Peyer's patch (tissue), 4 donors: ENCODE results near the gene EDDM3A. TPM values are rescaled to one million over a fixed set of nuclear protein-coding genes. Genes with fewer than 3 reads are reported as not detected.
"Not testable (repeated sequence)": the region's sequence is repeated elsewhere in the genome, so short reads cannot be mapped to it uniquely, and the experiment has no call there.

Source experiments
- DNase-seq, 3 donors: peaks; one replicate each; pipeline ENCODE4 v3.0.0-alpha.2; 2017 to 2019
- H3K27ac ChIP-seq, 4 donors: fragments of 200-600 bp; sonication (generic); one replicate each; pipeline ENCODE4 v1.5.1; 2016 to 2019
- H3K27me3 ChIP-seq, 2 donors: fragments of 200-600 bp; sonication (generic); one replicate each; pipeline ENCODE4 v1.5.1; 2019
- H3K36me3 ChIP-seq, 3 donors: fragments of 200-600 bp; sonication (generic); one replicate each; pipeline ENCODE4 v1.5.1; 2016 to 2019
- H3K4me1 ChIP-seq, 4 donors: fragments of 200-600 bp; sonication (generic); one replicate each; pipeline ENCODE4 v1.5.1; 2016 to 2019
- H3K4me3 ChIP-seq, 4 donors: fragments of 200-600 bp; sonication (generic); 1 replicate in 3 of 4; 2 replicates in 1 of 4; pipeline ENCODE4 v1.5.1; 2016 to 2019; ENCODE audit warnings: mild to moderate bottlenecking in 1 of 4
- H3K9me3 ChIP-seq, 4 donors: fragments of 200-600 bp; sonication (generic); one replicate each; pipeline ENCODE4 v1.5.1; 2016 to 2019; ENCODE audit warnings: mild to moderate bottlenecking in 1 of 4
- CTCF ChIP-seq, 6 experiments: fragments of 450-650 bp in 4 of 6; fragments of 200-600 bp in 2 of 6; sonication (generic) in 1 of 6; IDR thresholded peaks; one replicate each; pipeline ENCODE4 v1.5.1; 2017 to 2019; ENCODE audit warnings: antibody characterized with exemption in 6 of 6, mild to moderate bottlenecking in 3 of 6, moderate library complexity in 1 of 6
- POLR2A ChIP-seq, 2 donors: fragments of 450-650 bp; IDR thresholded peaks; one replicate each; pipeline ENCODE4 v1.5.1; 2017; ENCODE audit warnings: antibody characterized with exemption in 2 of 2, mild to moderate bottlenecking in 2 of 2, moderate library complexity in 2 of 2
- total RNA-seq, 4 donors: library from RNA; depleted of rRNA; stranded (reverse); fragments of >200 nt; gene quantifications; one replicate each; pipeline ENCODE4 v1.1.0, GENCODE V29; 2016

EDDM3A gene
- total RNA-seq, 4 donors from 2014 or later = not detected

- no peaks in the 10 kb centered on the region for H3K27me3 ChIP-seq
- H3K27ac ChIP-seq = peak overlapping the region in 1 of 4 donors; percentile 46
- no peaks in the 10 kb centered on the region for H3K4me1 ChIP-seq
- H3K4me3 ChIP-seq = no peak overlapping the region
- no peaks in the 10 kb centered on the region for H3K36me3 ChIP-seq
- no peaks in the 10 kb centered on the region for H3K9me3 ChIP-seq
- no peak for TF ChIP-seq POLR2A (IDR thresholded peaks at IDR 0.05)
- no peak for TF ChIP-seq CTCF (IDR thresholded peaks at IDR 0.05)
- DNase-seq = no peak
These were observed 11.8 kb upstream of the EDDM3A start for GRCh38 chr14:20733684-20734429.

GRCh38 chr14:20734430-20734806 is 11.3 kb upstream of the EDDM3A start:
- H3K9me3 ChIP-seq = no peaks in the 10 kb centered on the region
- TF ChIP-seq POLR2A (IDR thresholded peaks at IDR 0.05) (no peak), CTCF (IDR thresholded peaks at IDR 0.05) (no peak)
- DNase-seq = peak in 2 of 3 donors; percentile 47 to 67
- peak overlapping the region in 1 of 4 donors; percentile 46 for H3K27ac ChIP-seq
- no peaks in the 10 kb centered on the region for H3K27me3 ChIP-seq
- H3K4me1 ChIP-seq = no peaks in the 10 kb centered on the region
- H3K36me3 ChIP-seq = no peaks in the 10 kb centered on the region
- H3K4me3 ChIP-seq = no peak overlapping the region

- H3K36me3 ChIP-seq, H3K27me3 ChIP-seq, H3K27ac ChIP-seq, H3K9me3 ChIP-seq, H3K4me1 ChIP-seq, DNase-seq, H3K4me3 ChIP-seq: not testable (repeated sequence)
These were observed 7.4 kb upstream of the EDDM3A start for GRCh38 chr14:20738292-20738691.

GRCh38 chr14:20742132-20742531 is 3.6 kb upstream of the EDDM3A start:
- H3K4me1 ChIP-seq = no peaks in the 10 kb centered on the region
- DNase-seq = no peak
- TF ChIP-seq CTCF (IDR thresholded peaks at IDR 0.05) = no peak
- TF ChIP-seq POLR2A (IDR thresholded peaks at IDR 0.05) = no peak
- no peaks in the 10 kb centered on the region for H3K36me3 ChIP-seq
- no peaks in the 10 kb centered on the region for H3K9me3 ChIP-seq
- no peaks in the 10 kb centered on the region for H3K27me3 ChIP-seq
- H3K4me3 ChIP-seq = no peak overlapping the region
- no peak overlapping the region for H3K27ac ChIP-seq

GRCh38 chr14:20743556-20743955 is 2.1 kb upstream of the EDDM3A start:
- H3K4me3 ChIP-seq = no peak overlapping the region
- H3K27me3 ChIP-seq = no peaks in the 10 kb centered on the region
- H3K9me3 ChIP-seq = no peaks in the 10 kb centered on the region
- no peak overlapping the region for H3K27ac ChIP-seq
- no peak for DNase-seq
- H3K4me1 ChIP-seq = no peaks in the 10 kb centered on the region
- TF ChIP-seq POLR2A (IDR thresholded peaks at IDR 0.05) (no peak), CTCF (IDR thresholded peaks at IDR 0.05) (no peak)
- H3K36me3 ChIP-seq = no peaks in the 10 kb centered on the region

GRCh38 chr14:20746566-20746965 is 879 bp downstream of the EDDM3A start:
- TF ChIP-seq CTCF (IDR thresholded peaks at IDR 0.05) (no peak), POLR2A (IDR thresholded peaks at IDR 0.05) (no peak)

More at GRCh38 chr14:20746566-20746965, 879 bp downstream of the EDDM3A start:
- no peaks in the 10 kb centered on the region for H3K4me1 ChIP-seq
- H3K36me3 ChIP-seq = no peaks in the 10 kb centered on the region
- no peak overlapping the region for H3K27ac ChIP-seq
- DNase-seq = no peak
- peaks cover 0 to 2% (median 0%) of the 10 kb centered on the region in 4 donors for H3K9me3 ChIP-seq
- no peaks in the 10 kb centered on the region for H3K27me3 ChIP-seq
- no peak overlapping the region for H3K4me3 ChIP-seq
